ENCODE measurements around the gene EEF2K.

EEF2K gene

DNA sequence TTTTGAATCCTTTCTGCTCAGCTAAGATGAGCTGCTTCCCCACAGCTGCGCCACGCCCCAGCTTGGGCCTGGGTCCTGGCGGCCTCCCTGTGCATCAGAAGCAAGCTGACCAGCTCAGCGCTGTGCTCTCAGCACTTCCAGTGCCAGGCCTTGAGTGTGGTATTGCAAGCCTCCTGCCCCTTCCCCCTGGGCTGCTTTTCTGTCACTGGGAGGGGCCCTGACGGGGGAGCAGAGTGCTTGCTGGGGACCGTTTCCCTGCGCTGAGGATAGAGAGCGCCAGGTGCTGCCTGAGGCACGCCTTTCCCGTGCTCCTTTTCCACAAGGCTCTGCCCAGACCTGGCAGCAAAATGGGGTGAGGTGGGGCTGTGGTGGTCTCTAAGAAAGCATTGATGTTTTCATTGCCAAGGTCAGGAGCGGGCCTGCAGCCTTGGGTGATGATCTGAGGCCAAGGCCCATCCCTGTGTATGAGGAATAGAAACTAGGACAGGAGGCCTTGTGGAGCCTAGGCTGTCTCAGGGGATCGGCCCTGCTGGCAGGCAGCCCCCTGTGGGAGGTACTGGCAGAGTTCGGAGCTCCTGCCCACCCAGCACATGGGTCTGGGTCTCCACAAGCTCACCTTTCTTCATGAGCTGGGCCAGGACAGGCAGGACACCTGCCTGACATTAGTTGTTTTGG, 120.8 kb downstream of the EEF2K start:
- no peaks in the 10 kb centered on the region for H3K27me3 ChIP-seq (ENCODE audit: control insufficient read depth, insufficient read depth, low read length)
- H3K9ac ChIP-seq (ENCODE audit: low read length) = no peak overlapping the region
- H3K4me1 ChIP-seq (ENCODE audit: control insufficient read depth, insufficient read depth, low read length) = no peaks in the 10 kb centered on the region
- peaks cover 96% of the 10 kb centered on the region for H3K36me3 ChIP-seq (ENCODE audit: control insufficient read depth, insufficient read depth, low read length)
- H3K9me3 ChIP-seq (ENCODE audit: control insufficient read depth, insufficient read depth, low read depth, low read length) = no peaks in the 10 kb centered on the region
- no peak overlapping the region for H3K27ac ChIP-seq (ENCODE audit: low read depth, low read length)
- H3K4me3 ChIP-seq (ENCODE audit: low read depth, low read length) = no peak overlapping the region

DNA sequence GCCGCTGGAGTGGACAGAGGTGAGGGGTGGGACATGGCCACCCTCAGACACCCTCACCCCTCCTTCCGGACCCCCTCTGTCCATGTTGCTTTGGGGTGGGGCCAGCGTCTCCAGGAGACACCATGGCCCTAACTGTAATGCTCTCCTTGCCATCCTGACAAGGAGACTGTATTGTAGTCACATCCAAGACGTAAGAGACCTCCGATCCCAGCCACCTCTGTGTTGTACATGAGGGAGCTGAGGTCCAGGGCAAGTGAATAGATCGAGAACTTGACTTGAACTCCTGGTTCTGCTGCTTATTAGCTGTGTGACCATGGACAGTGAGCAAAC, 121.3 kb downstream of the EEF2K start:
- Histone ChIP-seq H3K27ac (ENCODE audit: low read depth, low read length) (no peak overlapping the region), H3K9ac (ENCODE audit: low read length) (no peak overlapping the region), H3K4me1 (ENCODE audit: control insufficient read depth, insufficient read depth, low read length) (no peaks in the 10 kb centered on the region), H3K4me3 (ENCODE audit: low read depth, low read length) (no peak overlapping the region), H3K27me3 (ENCODE audit: control insufficient read depth, insufficient read depth, low read length) (no peaks in the 10 kb centered on the region), H3K36me3 (ENCODE audit: control insufficient read depth, insufficient read depth, low read length) (peaks cover 96% of the 10 kb centered on the region), H3K9me3 (ENCODE audit: control insufficient read depth, insufficient read depth, low read depth, low read length) (no peaks in the 10 kb centered on the region)

DNA sequence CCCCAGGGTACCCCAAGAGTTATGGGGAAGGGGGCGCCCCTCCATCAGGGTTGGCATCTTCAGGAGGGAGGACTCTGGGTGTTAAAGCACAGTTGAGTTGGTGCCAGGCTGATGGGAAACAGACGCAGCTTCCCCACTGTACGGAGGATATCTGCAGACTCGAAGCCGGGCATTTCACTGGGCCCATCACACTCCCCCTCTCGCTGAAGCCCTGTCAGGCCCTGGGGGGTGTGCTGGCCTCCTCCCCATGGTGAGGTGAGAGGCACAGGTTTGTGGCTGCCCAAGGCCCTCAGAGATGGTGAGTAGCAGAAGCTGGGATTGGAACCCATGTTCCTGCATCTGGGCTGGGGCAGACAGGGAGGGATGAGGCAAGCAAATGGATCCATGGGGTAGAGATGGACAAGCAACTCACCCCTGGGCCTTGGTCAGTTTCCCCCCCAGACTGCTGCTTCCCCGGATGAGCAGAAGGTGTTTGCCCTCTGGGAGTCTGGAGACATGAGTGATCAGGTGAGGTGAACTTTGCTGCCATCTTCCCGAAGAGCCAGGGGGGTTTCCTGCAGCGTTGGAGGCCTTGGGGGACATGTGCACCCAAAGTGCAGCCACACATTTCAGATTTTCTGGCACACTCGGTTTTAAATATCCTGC, 122.1 kb downstream of the EEF2K start:
- no peaks in the 10 kb centered on the region for H3K4me1 ChIP-seq (ENCODE audit: control insufficient read depth, insufficient read depth, low read length)
- peaks cover 94% of the 10 kb centered on the region for H3K36me3 ChIP-seq (ENCODE audit: control insufficient read depth, insufficient read depth, low read length)
- no peak overlapping the region for H3K9ac ChIP-seq (ENCODE audit: low read length)
- no peaks in the 10 kb centered on the region for H3K27me3 ChIP-seq (ENCODE audit: control insufficient read depth, insufficient read depth, low read length)
- no peaks in the 10 kb centered on the region for H3K9me3 ChIP-seq (ENCODE audit: control insufficient read depth, insufficient read depth, low read depth, low read length)
- no peak overlapping the region for H3K27ac ChIP-seq (ENCODE audit: low read depth, low read length)
- H3K4me3 ChIP-seq (ENCODE audit: low read depth, low read length) = no peak overlapping the region

DNA sequence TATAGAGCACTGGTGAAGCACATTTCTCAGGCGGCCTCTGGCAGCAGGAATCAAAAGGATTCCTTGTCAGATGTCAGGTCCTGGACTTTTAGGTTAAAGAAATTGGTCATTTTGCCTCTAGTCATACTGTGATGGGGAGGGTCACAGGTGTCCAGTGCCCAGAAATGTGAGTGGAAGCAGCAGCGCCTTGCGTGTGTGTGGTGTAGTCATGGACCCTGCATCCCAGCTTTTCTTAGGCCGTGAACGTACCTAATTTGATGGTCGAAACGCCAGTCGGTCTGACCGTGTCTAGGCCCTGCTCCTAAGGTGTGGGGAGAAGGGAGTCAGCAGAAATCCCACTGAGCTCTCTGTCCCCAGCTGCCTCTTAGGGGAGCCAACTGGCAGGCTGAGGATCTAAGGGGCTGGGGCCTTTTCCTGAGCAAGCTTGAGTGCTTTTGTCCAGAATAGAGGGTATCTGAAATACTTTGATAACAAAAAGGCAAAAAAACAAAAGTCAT, 123.2 kb downstream of the EEF2K start:
- no peak overlapping the region for H3K4me3 ChIP-seq (ENCODE audit: low read depth, low read length)
- H3K27me3 ChIP-seq (ENCODE audit: control insufficient read depth, insufficient read depth, low read length) = no peaks in the 10 kb centered on the region
- H3K36me3 ChIP-seq (ENCODE audit: control insufficient read depth, insufficient read depth, low read length) = peaks cover 94% of the 10 kb centered on the region
- no peaks in the 10 kb centered on the region for H3K4me1 ChIP-seq (ENCODE audit: control insufficient read depth, insufficient read depth, low read length)
- no peak overlapping the region for H3K27ac ChIP-seq (ENCODE audit: low read depth, low read length)
- no peak overlapping the region for H3K9ac ChIP-seq (ENCODE audit: low read length)
- no peaks in the 10 kb centered on the region for H3K9me3 ChIP-seq (ENCODE audit: control insufficient read depth, insufficient read depth, low read depth, low read length)

DNA sequence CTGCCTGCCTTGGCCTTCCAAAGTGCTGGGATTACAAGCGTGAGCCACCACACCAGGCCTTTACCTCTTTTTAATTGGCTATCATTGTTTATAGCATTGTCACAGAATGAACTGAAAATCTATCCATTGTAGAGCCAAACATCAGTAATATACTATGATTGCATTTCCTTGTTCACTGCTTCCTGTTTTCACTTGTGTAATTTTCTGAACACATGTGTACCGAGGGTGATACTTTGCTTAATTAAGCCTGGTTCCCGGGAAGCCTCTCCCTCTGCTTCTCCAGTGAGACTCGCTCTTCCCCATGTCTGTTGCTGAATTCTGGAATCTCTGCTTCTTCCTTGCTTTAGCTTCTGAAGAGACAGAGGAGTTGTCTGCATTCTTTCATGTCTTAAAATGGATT, 124.2 kb downstream of the EEF2K start:
- no peaks in the 10 kb centered on the region for H3K27me3 ChIP-seq (ENCODE audit: control insufficient read depth, insufficient read depth, low read length)
- H3K36me3 ChIP-seq (ENCODE audit: control insufficient read depth, insufficient read depth, low read length) = peaks cover 94% of the 10 kb centered on the region
- no peak overlapping the region for H3K9ac ChIP-seq (ENCODE audit: low read length)
- no peaks in the 10 kb centered on the region for H3K4me1 ChIP-seq (ENCODE audit: control insufficient read depth, insufficient read depth, low read length)
- H3K4me3 ChIP-seq (ENCODE audit: low read depth, low read length) = no peak overlapping the region
- H3K27ac ChIP-seq (ENCODE audit: low read depth, low read length) = no peak overlapping the region
- no peaks in the 10 kb centered on the region for H3K9me3 ChIP-seq (ENCODE audit: control insufficient read depth, insufficient read depth, low read depth, low read length)

DNA sequence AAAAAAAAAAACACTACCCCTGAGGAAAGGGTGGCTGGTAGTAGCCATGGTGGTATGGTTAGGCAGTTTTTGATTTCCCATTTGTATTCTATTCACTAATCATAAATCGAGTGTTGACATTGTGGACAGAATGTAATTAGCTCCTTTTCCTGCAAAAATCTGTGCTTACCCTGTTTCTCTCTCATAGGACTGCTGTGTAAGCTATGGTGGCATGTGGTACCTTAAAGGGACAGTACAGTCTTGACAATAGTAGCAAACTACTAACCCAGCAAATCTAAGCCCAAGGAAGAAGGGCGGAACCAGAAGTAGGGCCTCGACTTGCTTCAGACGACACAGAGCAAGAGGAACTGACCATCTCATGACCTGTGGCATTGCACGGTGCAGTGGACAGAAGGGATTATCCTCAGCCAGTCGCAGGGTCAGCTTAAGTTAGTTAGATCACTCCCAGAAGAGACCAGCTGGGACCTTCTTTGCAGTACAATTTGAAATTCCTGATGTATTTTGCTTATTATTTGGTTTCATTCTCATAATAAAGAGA, 127.4 kb downstream of the EEF2K start:
- H3K9ac ChIP-seq (ENCODE audit: low read length) = no peak overlapping the region
- H3K4me3 ChIP-seq (ENCODE audit: low read depth, low read length) = no peak overlapping the region

DNA sequence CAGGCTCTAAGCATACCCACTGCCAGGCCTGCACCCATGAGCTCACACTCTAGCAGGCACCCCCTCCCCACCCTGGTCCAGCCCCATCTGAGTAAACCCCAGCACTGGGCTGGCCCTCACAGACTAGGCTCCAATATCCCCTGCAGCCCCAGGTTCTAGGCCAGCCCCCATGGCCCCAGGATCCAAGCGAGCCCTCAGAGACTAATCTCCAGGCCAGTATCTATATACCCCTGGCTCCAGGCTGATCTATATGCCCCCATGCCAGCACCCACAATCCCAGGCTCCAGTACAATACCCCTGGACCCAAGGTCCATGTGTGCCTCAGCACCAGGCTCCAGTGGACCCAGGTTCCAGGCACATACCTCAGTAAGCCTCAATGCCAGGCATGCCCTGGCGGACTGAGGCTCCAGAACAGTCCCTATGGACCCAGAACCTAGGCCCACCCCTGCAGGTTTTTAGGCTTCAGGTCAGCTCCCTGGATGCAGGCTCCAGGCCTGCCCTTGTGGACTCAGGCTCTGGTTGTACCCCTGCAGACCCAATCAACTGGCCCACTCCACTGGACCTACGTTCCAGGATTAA, 129.7 kb downstream of the EEF2K start:
- Histone ChIP-seq H3K9me3 (ENCODE audit: control insufficient read depth, insufficient read depth, low read depth, low read length) (peaks cover 8% of the 10 kb centered on the region; the same call in 1 of the 2 replicates), H3K4me3 (ENCODE audit: low read depth, low read length) (no peak overlapping the region), H3K9ac (ENCODE audit: low read length) (no peak overlapping the region), H3K36me3 (ENCODE audit: control insufficient read depth, insufficient read depth, low read length) (peaks cover 63% of the 10 kb centered on the region), H3K27me3 (ENCODE audit: control insufficient read depth, insufficient read depth, low read length) (no peaks in the 10 kb centered on the region), H3K4me1 (ENCODE audit: control insufficient read depth, insufficient read depth, low read length) (no peaks in the 10 kb centered on the region), H3K27ac (ENCODE audit: low read depth, low read length) (no peak overlapping the region)

More for the DNA sequence above, 127.4 kb downstream of the EEF2K start:
- peaks cover 8% of the 10 kb centered on the region; the same call in 1 of the 2 replicates for H3K9me3 ChIP-seq (ENCODE audit: control insufficient read depth, insufficient read depth, low read depth, low read length)
- H3K36me3 ChIP-seq (ENCODE audit: control insufficient read depth, insufficient read depth, low read length) = peaks cover 78% of the 10 kb centered on the region
- H3K27me3 ChIP-seq (ENCODE audit: control insufficient read depth, insufficient read depth, low read length) = no peaks in the 10 kb centered on the region
- no peaks in the 10 kb centered on the region for H3K4me1 ChIP-seq (ENCODE audit: control insufficient read depth, insufficient read depth, low read length)
- no peak overlapping the region for H3K27ac ChIP-seq (ENCODE audit: low read depth, low read length)

DNA sequence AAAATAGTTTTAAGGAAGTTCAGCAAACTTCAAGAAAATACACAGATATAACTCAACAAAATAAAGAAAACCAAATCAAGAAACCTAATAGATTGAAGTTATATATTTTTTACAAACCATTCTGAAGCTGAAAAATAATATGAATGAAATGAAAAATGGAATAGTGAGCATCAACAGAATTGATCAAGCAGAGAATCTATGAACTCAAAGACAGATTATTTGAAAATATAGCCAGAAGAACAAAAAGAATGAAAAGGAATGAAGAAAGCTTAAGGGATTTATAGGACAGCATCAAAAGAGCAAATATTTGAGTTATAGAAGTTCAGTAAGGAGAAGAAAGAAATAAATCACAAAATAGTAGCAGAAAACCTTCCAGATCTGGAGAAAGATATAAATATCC, 130.5 kb downstream of the EEF2K start:
- Histone ChIP-seq H3K36me3 (ENCODE audit: control insufficient read depth, insufficient read depth, low read length) (peaks cover 57% of the 10 kb centered on the region), H3K9ac (ENCODE audit: low read length) (no peak overlapping the region), H3K4me3 (ENCODE audit: low read depth, low read length) (no peak overlapping the region), H3K27ac (ENCODE audit: low read depth, low read length) (no peak overlapping the region), H3K4me1 (ENCODE audit: control insufficient read depth, insufficient read depth, low read length) (no peaks in the 10 kb centered on the region), H3K27me3 (ENCODE audit: control insufficient read depth, insufficient read depth, low read length) (no peaks in the 10 kb centered on the region), H3K9me3 (ENCODE audit: control insufficient read depth, insufficient read depth, low read depth, low read length) (peaks cover 11% of the 10 kb centered on the region; the same call in 1 of the 2 replicates)

DNA sequence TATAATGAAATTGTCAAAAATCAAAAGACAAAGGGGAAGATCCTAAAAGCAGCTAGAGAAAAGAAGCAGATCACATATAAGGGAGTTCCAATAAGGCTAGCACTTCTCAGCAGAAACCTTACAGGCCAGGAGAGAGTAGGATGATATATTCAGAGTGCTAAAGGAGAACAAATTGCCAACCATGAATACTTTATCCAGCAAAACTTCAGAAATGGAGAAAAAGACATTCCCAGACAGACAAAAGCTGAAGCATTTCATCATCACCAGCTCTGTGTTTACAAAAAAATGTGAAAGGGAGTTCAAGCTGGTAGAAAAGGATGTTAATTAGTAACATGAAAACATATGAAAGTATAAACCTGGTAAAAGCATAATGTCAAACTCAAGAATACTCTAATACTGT, 131.0 kb downstream of the EEF2K start:
- peaks cover 52% of the 10 kb centered on the region for H3K36me3 ChIP-seq (ENCODE audit: control insufficient read depth, insufficient read depth, low read length)

DNA sequence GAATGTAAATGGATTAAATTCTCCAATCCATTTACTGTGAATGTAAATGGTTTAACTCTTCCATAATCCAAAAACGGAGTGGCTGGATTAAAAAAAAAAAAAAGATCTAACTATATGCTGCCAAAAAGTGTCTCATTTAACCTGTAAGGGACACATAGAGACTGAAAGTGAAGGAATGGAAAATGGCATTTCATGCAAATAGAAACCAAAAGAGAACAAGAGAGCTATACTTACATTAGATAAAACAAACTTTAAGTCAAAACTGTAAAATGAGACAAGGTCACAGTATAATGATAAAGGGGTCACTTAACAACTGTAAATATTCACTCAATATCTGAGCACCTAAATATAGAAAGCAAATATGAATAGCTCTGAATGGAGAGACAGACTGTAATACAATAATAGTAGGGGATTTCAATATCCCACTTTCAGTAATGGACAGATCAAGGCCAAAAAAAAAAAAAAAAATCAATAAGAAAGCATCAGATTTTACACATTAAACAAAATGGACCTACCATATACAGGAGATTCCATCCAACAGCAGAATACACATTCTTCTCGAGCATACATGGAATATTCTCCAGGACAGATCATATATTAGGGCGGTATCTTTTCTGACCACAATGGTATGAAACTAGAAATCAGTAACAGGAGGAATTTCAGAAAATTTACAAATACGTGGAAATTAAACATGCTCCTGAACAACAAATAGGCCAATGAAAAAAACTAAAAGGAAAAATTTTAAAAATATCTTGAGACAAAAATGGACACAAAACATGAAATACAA, 132.0 kb downstream of the EEF2K start:
- Histone ChIP-seq H3K4me3 (ENCODE audit: low read depth, low read length) (no peak overlapping the region), H3K9me3 (ENCODE audit: control insufficient read depth, insufficient read depth, low read depth, low read length) (peaks cover 11% of the 10 kb centered on the region; the same call in 1 of the 2 replicates), H3K9ac (ENCODE audit: low read length) (no peak overlapping the region), H3K4me1 (ENCODE audit: control insufficient read depth, insufficient read depth, low read length) (no peaks in the 10 kb centered on the region), H3K27me3 (ENCODE audit: control insufficient read depth, insufficient read depth, low read length) (no peaks in the 10 kb centered on the region), H3K27ac (ENCODE audit: low read depth, low read length) (no peak overlapping the region), H3K36me3 (ENCODE audit: control insufficient read depth, insufficient read depth, low read length) (peaks cover 46% of the 10 kb centered on the region)

More for the DNA sequence above, 131.0 kb downstream of the EEF2K start:
- H3K4me3 ChIP-seq (ENCODE audit: low read depth, low read length) = no peak overlapping the region
- no peaks in the 10 kb centered on the region for H3K4me1 ChIP-seq (ENCODE audit: control insufficient read depth, insufficient read depth, low read length)
- peaks cover 11% of the 10 kb centered on the region; the same call in 1 of the 2 replicates for H3K9me3 ChIP-seq (ENCODE audit: control insufficient read depth, insufficient read depth, low read depth, low read length)
- no peaks in the 10 kb centered on the region for H3K27me3 ChIP-seq (ENCODE audit: control insufficient read depth, insufficient read depth, low read length)
- H3K27ac ChIP-seq (ENCODE audit: low read depth, low read length) = no peak overlapping the region
- no peak overlapping the region for H3K9ac ChIP-seq (ENCODE audit: low read length)
